Measurements from ENCODE around the gene CAPN5. TPM values are rescaled to one million over a fixed set of nuclear protein-coding genes. Genes with fewer than 3 reads are reported as not detected.
A peak's percentile ranks its signal among the peaks of the same experiment; 100 is the strongest.

Gene CAPN5
- total and polyA plus RNA-seq, 4 experiments from 2014 or later = 1.4 to 2.6 (median 1.7) TPM

- no peak for DNase-seq
- intact Hi-C loops (cut with micrococcal nuclease) = no loop called here
- peak overlapping the region in 1 of 7 donors; percentile 47 for H3K27ac Mint-ChIP-seq
- H3K4me3 ChIP-seq (ENCODE audit: low read length in 2 of 2) = no peak overlapping the region
- H3K9me3 Mint-ChIP-seq = no peaks in the 10 kb centered on the region
- H3K36me3 ChIP-seq (ENCODE audit: insufficient read depth, low read length) = no peaks in the 10 kb centered on the region
- no peaks in the 10 kb centered on the region for H3K27me3 Mint-ChIP-seq
- no peak overlapping the region for H3K27ac ChIP-seq (ENCODE audit: low read depth, low read length)
- POLR2A ChIA-PET (ENCODE audit: partially characterized antibody) = no interaction called here
- no peaks in the 10 kb centered on the region for H3K9me3 ChIP-seq (ENCODE audit: control insufficient read depth in 1 of 2, low read length in 2 of 2)
- H3K27me3 ChIP-seq (ENCODE audit: insufficient read depth, low read length) = no peaks in the 10 kb centered on the region
- H3K4me1 Mint-ChIP-seq = peaks cover 0 to 2% (median 0%) of the 10 kb centered on the region in 4 donors
- H3K4me1 ChIP-seq (ENCODE audit: insufficient read depth, low read length) = no peaks in the 10 kb centered on the region
- CTCF ChIA-PET (ENCODE audit: partially characterized antibody) = interaction anchor here (0.6 to 1.5 kb wide), 3 partner anchors 16 to 816 kb away, joined by 3 to 7 read pairs (median 4); partner anchors contain the start of gene MYO7A
- H3K36me3 Mint-ChIP-seq = no peaks in the 10 kb centered on the region
- H3K4me3 Mint-ChIP-seq = no peak overlapping the region
Observed at GRCh38 chr11:77110836-77111235, 44.1 kb downstream of the CAPN5 start.

GRCh38 chr11:77111277-77111676 lies 44.5 kb downstream of the CAPN5 start:
- peak overlapping the region in 1 of 7 donors; percentile 47 for H3K27ac Mint-ChIP-seq
- no peak for DNase-seq
- no peaks in the 10 kb centered on the region for H3K27me3 Mint-ChIP-seq
- H3K4me1 Mint-ChIP-seq = peaks cover 0 to 2% (median 0%) of the 10 kb centered on the region in 4 donors
- H3K9me3 Mint-ChIP-seq = no peaks in the 10 kb centered on the region
- H3K9me3 ChIP-seq (ENCODE audit: control insufficient read depth in 1 of 2, low read length in 2 of 2) = no peaks in the 10 kb centered on the region
- no peaks in the 10 kb centered on the region for H3K36me3 ChIP-seq (ENCODE audit: insufficient read depth, low read length)
- no peak overlapping the region for H3K27ac ChIP-seq (ENCODE audit: low read depth, low read length)
- no peaks in the 10 kb centered on the region for H3K27me3 ChIP-seq (ENCODE audit: insufficient read depth, low read length)
- H3K4me3 Mint-ChIP-seq = no peak overlapping the region
- no peak overlapping the region for H3K4me3 ChIP-seq (ENCODE audit: low read length in 2 of 2)
- POLR2A ChIA-PET (ENCODE audit: partially characterized antibody) = no interaction called here
- intact Hi-C loops (cut with micrococcal nuclease) = no loop called here
- no peaks in the 10 kb centered on the region for H3K4me1 ChIP-seq (ENCODE audit: insufficient read depth, low read length)
- no peaks in the 10 kb centered on the region for H3K36me3 Mint-ChIP-seq
- CTCF ChIA-PET (ENCODE audit: partially characterized antibody) = interaction anchor here (0.7 to 1.2 kb wide), 3 partner anchors 20 to 192 kb away, joined by 3 to 4 read pairs (median 3); no protein-coding TSS in a partner anchor

- no peak for DNase-seq
- ChIA-PET CTCF (ENCODE audit: partially characterized antibody) (interaction anchor here (0.7 to 1.2 kb wide), 3 partner anchors 21 to 193 kb away, joined by 3 to 4 read pairs (median 3); no protein-coding TSS in a partner anchor), POLR2A (ENCODE audit: partially characterized antibody) (no interaction called here)
- no peaks in the 10 kb centered on the region for H3K9me3 ChIP-seq (ENCODE audit: control insufficient read depth in 1 of 2, low read length in 2 of 2)
- intact Hi-C loops (cut with micrococcal nuclease) = no loop called here
- H3K27me3 ChIP-seq (ENCODE audit: insufficient read depth, low read length) = no peaks in the 10 kb centered on the region
- H3K27me3 Mint-ChIP-seq = no peaks in the 10 kb centered on the region
- H3K4me3 Mint-ChIP-seq = no peak overlapping the region
- no peaks in the 10 kb centered on the region for H3K4me1 ChIP-seq (ENCODE audit: insufficient read depth, low read length)
- peaks cover 0 to 2% (median 0%) of the 10 kb centered on the region in 4 donors for H3K4me1 Mint-ChIP-seq
- no peaks in the 10 kb centered on the region for H3K9me3 Mint-ChIP-seq
- no peaks in the 10 kb centered on the region for H3K36me3 Mint-ChIP-seq
- no peak overlapping the region for H3K27ac Mint-ChIP-seq
- H3K4me3 ChIP-seq (ENCODE audit: low read length in 2 of 2) = no peak overlapping the region
- no peaks in the 10 kb centered on the region for H3K36me3 ChIP-seq (ENCODE audit: insufficient read depth, low read length)
- no peak overlapping the region for H3K27ac ChIP-seq (ENCODE audit: low read depth, low read length)
Observed at GRCh38 chr11:77111946-77112345, 45.2 kb downstream of the CAPN5 start.

- Mint-ChIP-seq H3K4me3 (no peak overlapping the region), H3K27ac (no peak overlapping the region), H3K4me1 (peaks cover 0 to 2% (median 0%) of the 10 kb centered on the region in 4 donors), H3K27me3 (no peaks in the 10 kb centered on the region), H3K9me3 (no peaks in the 10 kb centered on the region), H3K36me3 (no peaks in the 10 kb centered on the region)
- CTCF ChIA-PET (ENCODE audit: partially characterized antibody) = no interaction called here
- H3K27ac ChIP-seq (ENCODE audit: low read depth, low read length) = no peak overlapping the region
- no peak for DNase-seq
- H3K27me3 ChIP-seq (ENCODE audit: insufficient read depth, low read length) = no peaks in the 10 kb centered on the region
- no peaks in the 10 kb centered on the region for H3K36me3 ChIP-seq (ENCODE audit: insufficient read depth, low read length)
- intact Hi-C loops (cut with micrococcal nuclease) = no loop called here
- no peak overlapping the region for H3K4me3 ChIP-seq (ENCODE audit: low read length in 2 of 2)
- POLR2A ChIA-PET (ENCODE audit: partially characterized antibody) = no interaction called here
- no peaks in the 10 kb centered on the region for H3K9me3 ChIP-seq (ENCODE audit: control insufficient read depth in 1 of 2, low read length in 2 of 2)
- no peaks in the 10 kb centered on the region for H3K4me1 ChIP-seq (ENCODE audit: insufficient read depth, low read length)
Observed at GRCh38 chr11:77112641-77113381, 46.0 kb downstream of the CAPN5 start.

- no peak for DNase-seq
- Mint-ChIP-seq H3K27ac (peak overlapping the region in 2 of 7 donors; percentile 9 to 57), H3K9me3 (no peaks in the 10 kb centered on the region), H3K4me1 (peaks cover 0 to 2% (median 0%) of the 10 kb centered on the region in 4 donors), H3K36me3 (no peaks in the 10 kb centered on the region), H3K27me3 (no peaks in the 10 kb centered on the region), H3K4me3 (no peak overlapping the region)
- H3K27ac ChIP-seq (ENCODE audit: low read depth, low read length) = no peak overlapping the region
- no peaks in the 10 kb centered on the region for H3K4me1 ChIP-seq (ENCODE audit: insufficient read depth, low read length)
- no peaks in the 10 kb centered on the region for H3K9me3 ChIP-seq (ENCODE audit: control insufficient read depth in 1 of 2, low read length in 2 of 2)
- no peak overlapping the region for H3K4me3 ChIP-seq (ENCODE audit: low read length in 2 of 2)
- POLR2A ChIA-PET (ENCODE audit: partially characterized antibody) = no interaction called here
- CTCF ChIA-PET (ENCODE audit: partially characterized antibody) = no interaction called here
- no peaks in the 10 kb centered on the region for H3K36me3 ChIP-seq (ENCODE audit: insufficient read depth, low read length)
- no peaks in the 10 kb centered on the region for H3K27me3 ChIP-seq (ENCODE audit: insufficient read depth, low read length)
- intact Hi-C loops (cut with micrococcal nuclease) = no loop called here
Observed at GRCh38 chr11:77113382-77114088, 46.8 kb downstream of the CAPN5 start.

GRCh38 chr11:77114089-77114463 lies 47.3 kb downstream of the CAPN5 start:
- Histone ChIP-seq H3K36me3 (ENCODE audit: insufficient read depth, low read length) (no peaks in the 10 kb centered on the region), H3K9me3 (ENCODE audit: control insufficient read depth in 1 of 2, low read length in 2 of 2) (no peaks in the 10 kb centered on the region), H3K4me3 (ENCODE audit: low read length in 2 of 2) (no peak overlapping the region), H3K27me3 (ENCODE audit: insufficient read depth, low read length) (no peaks in the 10 kb centered on the region), H3K27ac (ENCODE audit: low read depth, low read length) (no peak overlapping the region), H3K4me1 (ENCODE audit: insufficient read depth, low read length) (no peaks in the 10 kb centered on the region)
- Mint-ChIP-seq H3K4me3 (no peak overlapping the region), H3K36me3 (no peaks in the 10 kb centered on the region), H3K4me1 (peaks cover 0 to 2% (median 0%) of the 10 kb centered on the region in 4 donors), H3K27me3 (no peaks in the 10 kb centered on the region), H3K27ac (no peak overlapping the region), H3K9me3 (peaks cover 0 to under 1% (median 0%) of the 10 kb centered on the region in 8 donors)
- ChIA-PET CTCF (ENCODE audit: partially characterized antibody) (interaction anchor here (1.1 kb wide), 1 partner anchor 13 kb away, joined by 7 read pairs; no protein-coding TSS in a partner anchor), POLR2A (ENCODE audit: partially characterized antibody) (no interaction called here)
- intact Hi-C loops (cut with micrococcal nuclease) = no loop called here
- no peak for DNase-seq

GRCh38 chr11:77115181-77115611 lies 48.4 kb downstream of the CAPN5 start:
- no peaks in the 10 kb centered on the region for H3K27me3 ChIP-seq (ENCODE audit: insufficient read depth, low read length)
- H3K4me3 ChIP-seq (ENCODE audit: low read length in 2 of 2) = no peak overlapping the region
- intact Hi-C loops (cut with micrococcal nuclease) = no loop called here
- no peaks in the 10 kb centered on the region for H3K4me1 ChIP-seq (ENCODE audit: insufficient read depth, low read length)
- Mint-ChIP-seq H3K36me3 (no peaks in the 10 kb centered on the region), H3K27ac (no peak overlapping the region), H3K4me1 (peaks cover 0 to 2% (median 0%) of the 10 kb centered on the region in 4 donors), H3K4me3 (no peak overlapping the region), H3K27me3 (no peaks in the 10 kb centered on the region), H3K9me3 (peaks cover 0 to 2% (median 0%) of the 10 kb centered on the region in 8 donors)
- no peak overlapping the region for H3K27ac ChIP-seq (ENCODE audit: low read depth, low read length)
- ChIA-PET CTCF (ENCODE audit: partially characterized antibody) (interaction anchor here (1.1 kb wide), 1 partner anchor 12 kb away, joined by 7 read pairs; no protein-coding TSS in a partner anchor), POLR2A (ENCODE audit: partially characterized antibody) (no interaction called here)
- H3K9me3 ChIP-seq (ENCODE audit: control insufficient read depth in 1 of 2, low read length in 2 of 2) = no peaks in the 10 kb centered on the region
- DNase-seq = no peak
- no peaks in the 10 kb centered on the region for H3K36me3 ChIP-seq (ENCODE audit: insufficient read depth, low read length)
